Measurements from ENCODE around the gene FNBP1. TPM values are rescaled to one million over a fixed set of nuclear protein-coding genes. Genes with fewer than 3 reads are reported as not detected.

FNBP1 gene
- total and polyA plus RNA-seq, 2 of the 8 experiments (the other 6 are each of a cell fraction or from before 2014, with no cell fraction given), result 7.2 to 40.9 TPM

DNA sequence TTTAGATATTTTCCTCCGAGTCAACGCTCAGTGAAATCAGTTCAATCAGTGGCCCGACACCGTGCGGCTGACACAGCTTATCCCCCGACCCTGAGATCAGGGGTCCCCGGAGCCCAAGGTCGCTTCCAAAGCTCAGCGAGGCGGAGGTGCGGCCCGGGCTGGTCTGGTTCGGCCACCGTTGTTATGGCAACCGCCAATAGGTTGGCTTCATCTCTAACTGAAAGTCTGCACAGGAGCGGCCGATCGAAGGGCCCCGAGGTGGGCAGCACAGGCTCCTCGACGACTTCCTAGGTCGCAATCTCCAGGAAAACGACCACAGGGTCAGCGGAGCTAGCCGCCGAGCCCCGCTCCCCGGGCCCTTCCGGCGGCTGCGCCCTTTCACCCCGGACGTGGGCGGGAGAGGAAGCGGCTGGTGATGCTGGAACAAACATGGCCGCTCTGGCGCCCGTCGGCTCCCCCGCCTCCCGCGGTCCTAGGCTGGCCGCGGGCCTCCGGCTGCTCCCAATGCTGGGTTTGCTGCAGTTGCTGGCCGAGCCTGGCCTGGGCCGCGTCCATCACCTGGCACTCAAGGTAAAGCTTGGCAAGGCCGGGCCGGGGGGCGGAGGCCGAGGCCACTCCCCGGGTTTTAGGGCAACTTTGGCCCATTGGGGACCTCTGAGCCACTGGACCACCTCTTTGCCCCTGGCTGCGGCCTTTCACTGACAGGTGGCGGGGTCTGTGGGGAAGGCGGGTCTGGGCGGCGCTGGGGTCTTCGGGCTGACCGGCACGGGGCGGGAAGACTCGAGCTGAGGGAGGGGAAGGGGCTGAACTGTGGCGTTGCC is 10.7 kb upstream of the FNBP1 start, which contains the start of gene GPR107:
Gene GPR107 (plus strand): TSS at position 403 of the 821 bp plus-strand sequence. CDS start 27 bp downstream, at position 430.
- peak within 1 kb of the TSS; percentile 83 for H3K27ac ChIP-seq (ENCODE audit: low read depth, low read length)
- DNase-seq (ENCODE audit: low read depth in 1 of 2, low spot score in 2 of 2) (peak in 1 of 2 experiments; percentile 88), FAIRE-seq (no peak)
- H3K56ac ChIP-seq (replicated peaks; ENCODE audit: insufficient read length, low read depth, low read length), result peak within 1 kb of the TSS; percentile 83
- no peak within 1 kb of the TSS for H2BK12ac ChIP-seq (ENCODE audit: low read depth, low read length)
- peak within 1 kb of the TSS; percentile 79 to 94 (median 88) for H3K4me3 ChIP-seq (ENCODE audit: extremely low read depth in 1 of 4, insufficient read depth in 2 of 4, low read depth in 3 of 4, low read length in 4 of 4)
- peak within 1 kb of the TSS; percentile 96 for H4K5ac ChIP-seq (ENCODE audit: insufficient read length, low read depth, low read length)
- peak within 1 kb of the TSS; percentile 57 for H4K91ac ChIP-seq (replicated peaks; ENCODE audit: insufficient read length, low read length)
- H3K18ac ChIP-seq (ENCODE audit: extremely low read depth, low read length), result peak within 1 kb of the TSS; percentile 62; the same call in 1 of the 2 replicates
- H3K9ac ChIP-seq (replicated peaks in 1 of 4; ENCODE audit: extremely low read depth in 1 of 4, low read depth in 3 of 4, low read length in 3 of 4), result peak within 1 kb of the TSS; percentile 63 to 81 (median 78)
- no peaks in the 10 kb centered on the region for H3K36me3 ChIP-seq (ENCODE audit: control insufficient read depth in 2 of 4, insufficient read depth in 4 of 4, low read length in 3 of 4)
- 2% methylated on average over 61 of the region's 64 CpGs; no CpG with 5 or more reads in 1 of the 2 experiments for WGBS, 2 experiments (ENCODE audit: extremely low coverage in 1 of 2, insufficient coverage in 1 of 2, insufficient read length in 1 of 2, insufficient replicate concordance in 2 of 2, low coverage in 1 of 2, low lambda C conversion rate in 2 of 2, missing lambda C conversion rate in 1 of 2)
- ChIA-PET POLR2A (ENCODE audit: partially characterized antibody) (interaction anchor here (0.9 to 2.1 kb wide), 8 partner anchors 9 to 250 kb away, joined by 3 to 8 read pairs (median 3); partner anchors contain the start of gene FNBP1), CTCF (ENCODE audit: partially characterized antibody) (interaction anchor here (0.9 kb wide), 1 partner anchor 168 kb away, joined by 3 read pairs; no protein-coding TSS in a partner anchor)
- peak within 1 kb of the TSS; percentile 91 for H4K8ac ChIP-seq (ENCODE audit: extremely low read depth, insufficient read depth, low read length)
- peaks cover 0 to 6% of the 10 kb centered on the region in 2 experiments for H4K20me1 ChIP-seq (replicated peaks in 1 of 2; ENCODE audit: control insufficient read depth in 1 of 2, insufficient read depth in 2 of 2, low read length in 2 of 2)
- H3K23me2 ChIP-seq (ENCODE audit: low read depth, low read length), result 0 out of 2 replicates have a peak, but pooled peaks cover 2% of the 10 kb centered on the region
- peak within 1 kb of the TSS; percentile 31; the same call in 1 of the 2 replicates for H2BK15ac ChIP-seq (ENCODE audit: low read length)
- H2AFZ ChIP-seq (ENCODE audit: low read length), result peak within 1 kb of the TSS; percentile 46; the same call in 1 of the 2 replicates
- H2AK5ac ChIP-seq (ENCODE audit: low read depth, low read length), result no peak within 1 kb of the TSS
- peaks cover 0 to 8% of the 10 kb centered on the region in 2 experiments; a peak in 2 of 4 replicates for H3K79me2 ChIP-seq (ENCODE audit: control insufficient read depth in 1 of 2, insufficient read depth in 2 of 2, low read length in 2 of 2)
- peaks cover 0 to 3% (median 2%) of the 10 kb centered on the region in 4 experiments; a peak in 2 of 7 replicates for H3K4me1 ChIP-seq (replicated peaks in 1 of 4; ENCODE audit: control insufficient read depth in 3 of 4, insufficient read depth in 4 of 4, low read length in 3 of 4)
- H3K27me3 ChIP-seq (replicated peaks in 1 of 4; ENCODE audit: control insufficient read depth in 3 of 4, extremely low read depth in 1 of 4, insufficient read depth in 3 of 4, low read length in 3 of 4), result no peaks in the 10 kb centered on the region
- no peaks in the 10 kb centered on the region for H3K9me3 ChIP-seq (ENCODE audit: insufficient read depth in 2 of 2, low read depth in 1 of 2, low read length in 1 of 2)
- peak within 1 kb of the TSS; percentile 71; the same call in 1 of the 2 replicates for H2BK5ac ChIP-seq (ENCODE audit: low read depth, low read length)
- peak within 1 kb of the TSS; percentile 72 to 89 for H3K4me2 ChIP-seq (ENCODE audit: insufficient read depth in 1 of 2, low read depth in 2 of 2, low read length in 2 of 2)
- H3K4ac ChIP-seq (replicated peaks; ENCODE audit: insufficient read length, low read depth, low read length), result no peak within 1 kb of the TSS
- H3K14ac ChIP-seq (ENCODE audit: insufficient read length), result no peak within 1 kb of the TSS
- no peak within 1 kb of the TSS for H2BK120ac ChIP-seq (replicated peaks; ENCODE audit: low read depth, low read length)
- peaks cover 4% of the 10 kb centered on the region; the same call in 1 of the 2 replicates for H3K79me1 ChIP-seq (ENCODE audit: low read depth, low read length)
- H3K23ac ChIP-seq (ENCODE audit: insufficient read length), result no peak within 1 kb of the TSS
- no peak within 1 kb of the TSS for H2BK20ac ChIP-seq (ENCODE audit: low read length)
- TF ChIP-seq YY1 (IDR thresholded peaks at IDR 0.05; ENCODE audit: low read depth, low read length) (peak; percentile 97), CREB1 (IDR thresholded peaks at IDR 0.05) (peak; percentile 36; the same call in 1 of the 2 replicates), POLR2A (IDR thresholded peaks at IDR 0.05; ENCODE audit: control extremely low read depth in 1 of 2, low read depth in 2 of 2, low read length in 2 of 2) (peak in 1 of 2 experiments; percentile 71; a peak in 2 of 3 replicates), SIRT6 (IDR thresholded peaks at IDR 0.05; ENCODE audit: low read length) (no peak), CBX8 (IDR thresholded peaks at IDR 0.05; ENCODE audit: borderline replicate concordance, low read depth, low read length) (no peak), CTBP2 (IDR thresholded peaks at IDR 0.05; ENCODE audit: borderline replicate concordance, insufficient read depth, insufficient read length, low read length) (no peak), SIN3A (conservative IDR thresholded peaks at IDR 0.05 in 1 of 2, IDR thresholded peaks at IDR 0.05 in 1 of 2; ENCODE audit: low read depth in 1 of 2, low read length in 2 of 2) (peak in 1 of 2 experiments; percentile 71; a peak in 1 of 4 replicates), TBP (IDR thresholded peaks at IDR 0.05; ENCODE audit: low read depth, low read length) (peak; percentile 54)
- TF ChIP-seq, protein P1, sequence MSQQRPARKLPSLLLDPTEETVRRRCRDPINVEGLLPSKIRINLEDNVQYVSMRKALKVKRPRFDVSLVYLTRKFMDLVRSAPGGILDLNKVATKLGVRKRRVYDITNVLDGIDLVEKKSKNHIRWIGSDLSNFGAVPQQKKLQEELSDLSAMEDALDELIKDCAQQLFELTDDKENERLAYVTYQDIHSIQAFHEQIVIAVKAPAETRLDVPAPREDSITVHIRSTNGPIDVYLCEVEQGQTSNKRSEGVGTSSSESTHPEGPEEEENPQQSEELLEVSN (IDR thresholded peaks at IDR 0.05), result no peak; the same call in 1 of the 2 replicates
- TF ChIP-seq, protein P2, sequence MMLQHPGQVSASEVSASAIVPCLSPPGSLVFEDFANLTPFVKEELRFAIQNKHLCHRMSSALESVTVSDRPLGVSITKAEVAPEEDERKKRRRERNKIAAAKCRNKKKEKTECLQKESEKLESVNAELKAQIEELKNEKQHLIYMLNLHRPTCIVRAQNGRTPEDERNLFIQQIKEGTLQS (IDR thresholded peaks at IDR 0.05; ENCODE audit: insufficient read depth, low read depth, low read length), result no peak
